Vagina (tissue), 2 donors: ENCODE data around the gene EVA1C.

Source experiments
- CTCF ChIP-seq, 3 experiments: fragments of 450-650 bp in 2 of 3; fragments of 200-600 bp in 1 of 3; sonication (generic) in 1 of 3; IDR thresholded peaks; one replicate each; pipeline ENCODE4 v1.5.1; 2017 to 2019; ENCODE audit warnings: antibody characterized with exemption in 3 of 3, mild to moderate bottlenecking in 2 of 3, moderate library complexity in 2 of 3
- POLR2AphosphoS5 ChIP-seq, 2 donors: sonication (generic); formaldehyde crosslinking; IDR thresholded peaks; one replicate each; pipeline ENCODE4 v1.9.0; 2017; ENCODE audit warnings: antibody characterized with exemption in 2 of 2, mild to moderate bottlenecking in 2 of 2, low read depth in 1 of 2; ENCODE audit not compliant: insufficient read depth in 1 of 2

- TF ChIP-seq CTCF (IDR thresholded peaks at IDR 0.05): no peak
- TF ChIP-seq POLR2AphosphoS5 (IDR thresholded peaks at IDR 0.05; ENCODE audit: insufficient read depth in 1 of 2, low read depth in 1 of 2): no peak
These were observed 84.1 kb downstream of the EVA1C start for GRCh38 chr21:32496568-32496967.
